GM18861 (cell line): ENCODE data around the gene KEL.

ENCODE experiments used
- ATAC-seq: cut with Tn5 transposase; IDR thresholded peaks from one replicate; pipeline ENCODE4 v1.9.1; 2021; ENCODE audit not compliant: unreplicated experiment

KEL gene

GRCh38 chr7:142961595-142961972 is 579 bp downstream of the KEL start:
- ATAC-seq, result no peak

- ATAC-seq, result no peak
Measured at GRCh38 chr7:142960955-142961512, 1.1 kb downstream of the KEL start.

GRCh38 chr7:142959202-142959601 is 3.0 kb downstream of the KEL start:
- ATAC-seq, result no peak

GRCh38 chr7:142957723-142958122 is 4.4 kb downstream of the KEL start:
- ATAC-seq, result no peak

- ATAC-seq, result no peak
Measured at GRCh38 chr7:142956951-142957623, 5.1 kb downstream of the KEL start.

- no peak for ATAC-seq
Measured at GRCh38 chr7:142954680-142955268, 7.4 kb downstream of the KEL start.

GRCh38 chr7:142950235-142950634 is 11.9 kb downstream of the KEL start:
- no peak for ATAC-seq

GRCh38 chr7:142948603-142949002 is 13.6 kb downstream of the KEL start:
- no peak for ATAC-seq

- ATAC-seq, result no peak
Measured at GRCh38 chr7:142945001-142945400, 17.2 kb downstream of the KEL start.

- ATAC-seq, result no peak
Measured at GRCh38 chr7:142943706-142944268, 18.4 kb downstream of the KEL start.

GRCh38 chr7:142942746-142943145 is 19.4 kb downstream of the KEL start:
- ATAC-seq, result no peak

- ATAC-seq, result no peak
Measured at GRCh38 chr7:142941541-142941940, 20.6 kb downstream of the KEL start.

GRCh38 chr7:142940966-142941535 is 21.1 kb downstream of the KEL start:
- no peak for ATAC-seq

GRCh38 chr7:142939226-142939910 is 22.8 kb downstream of the KEL start, which contains the start of gene LLCFC1:
Gene LLCFC1, plus strand, starts transcription at chr7:142939484. Its CDS starts 138 bp downstream, at chr7:142939622.
- no peak for ATAC-seq

GRCh38 chr7:142938611-142939010 is 23.6 kb downstream of the KEL start:
- ATAC-seq, result no peak

- ATAC-seq, result no peak
Measured at GRCh38 chr7:142935941-142936565, 26.1 kb downstream of the KEL start.

- no peak for ATAC-seq
Measured at GRCh38 chr7:142934056-142934455, 28.1 kb downstream of the KEL start.

GRCh38 chr7:142933624-142934023 is 28.5 kb downstream of the KEL start, which contains the start of gene TRPV5:
Gene TRPV5, minus strand, starts transcription at chr7:142933746. Its CDS starts 287 bp downstream, at chr7:142933459.
- ATAC-seq, result no peak

GRCh38 chr7:142933092-142933475 is 29.1 kb downstream of the KEL start:
- ATAC-seq, result no peak

GRCh38 chr7:142932386-142933091 is 29.6 kb downstream of the KEL start:
- ATAC-seq, result no peak
